Measurements from ENCODE around the gene RHOC.

DNA sequence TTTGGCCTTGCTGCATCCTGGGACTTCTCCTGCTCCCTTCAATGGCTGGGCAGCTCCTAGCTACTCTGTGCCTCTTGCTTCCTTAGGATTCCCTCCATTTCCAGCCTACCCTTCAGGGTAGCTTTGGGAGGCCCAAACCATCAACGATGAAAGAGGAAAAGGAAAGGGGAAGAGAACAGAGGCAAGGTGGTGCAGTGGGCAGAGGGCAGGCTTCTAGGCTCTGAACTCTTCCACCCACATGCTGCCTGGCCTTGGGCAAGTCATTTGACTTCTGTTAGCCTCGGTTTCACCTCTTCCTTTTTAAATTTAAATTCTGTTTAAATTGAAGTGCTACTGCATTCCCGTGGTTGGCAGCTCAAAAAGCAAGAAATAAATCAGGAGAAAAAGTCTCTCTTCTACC lies 13.9 kb upstream of the RHOC start:
- TF ChIP-seq, protein P1, sequence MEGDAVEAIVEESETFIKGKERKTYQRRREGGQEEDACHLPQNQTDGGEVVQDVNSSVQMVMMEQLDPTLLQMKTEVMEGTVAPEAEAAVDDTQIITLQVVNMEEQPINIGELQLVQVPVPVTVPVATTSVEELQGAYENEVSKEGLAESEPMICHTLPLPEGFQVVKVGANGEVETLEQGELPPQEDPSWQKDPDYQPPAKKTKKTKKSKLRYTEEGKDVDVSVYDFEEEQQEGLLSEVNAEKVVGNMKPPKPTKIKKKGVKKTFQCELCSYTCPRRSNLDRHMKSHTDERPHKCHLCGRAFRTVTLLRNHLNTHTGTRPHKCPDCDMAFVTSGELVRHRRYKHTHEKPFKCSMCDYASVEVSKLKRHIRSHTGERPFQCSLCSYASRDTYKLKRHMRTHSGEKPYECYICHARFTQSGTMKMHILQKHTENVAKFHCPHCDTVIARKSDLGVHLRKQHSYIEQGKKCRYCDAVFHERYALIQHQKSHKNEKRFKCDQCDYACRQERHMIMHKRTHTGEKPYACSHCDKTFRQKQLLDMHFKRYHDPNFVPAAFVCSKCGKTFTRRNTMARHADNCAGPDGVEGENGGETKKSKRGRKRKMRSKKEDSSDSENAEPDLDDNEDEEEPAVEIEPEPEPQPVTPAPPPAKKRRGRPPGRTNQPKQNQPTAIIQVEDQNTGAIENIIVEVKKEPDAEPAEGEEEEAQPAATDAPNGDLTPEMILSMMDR (conservative IDR thresholded peaks at IDR 0.05) = no peak
- TF ChIP-seq ZFX (IDR thresholded peaks at IDR 0.05) = no peak
